GM21737 (cell line): Measurements from ENCODE around the gene SLC24A4.

Experiments used
- ATAC-seq: cut with Tn5 transposase; IDR thresholded peaks from one replicate; pipeline ENCODE4 v1.9.1; 2021; ENCODE audit warnings: mild to moderate bottlenecking, moderate library complexity; ENCODE audit not compliant: unreplicated experiment

SLC24A4 gene

GRCh38 chr14:92323011-92323915 lies at the start of gene SLC24A4:
TSS of gene SLC24A4 (plus strand) at chr14:92323165. CDS start at chr14:92323831, 666 bp downstream.
- no peak for ATAC-seq

- no peak for ATAC-seq
Measured at GRCh38 chr14:92273166-92273565, 49.8 kb upstream of the SLC24A4 start.

- no peak for ATAC-seq
Measured at GRCh38 chr14:92274055-92274454, 48.9 kb upstream of the SLC24A4 start.

GRCh38 chr14:92276074-92276473 lies 46.9 kb upstream of the SLC24A4 start:
- ATAC-seq: no peak

- ATAC-seq: no peak
Measured at GRCh38 chr14:92277031-92277430, 45.9 kb upstream of the SLC24A4 start.

- ATAC-seq: no peak
Measured at GRCh38 chr14:92280554-92281262, 42.3 kb upstream of the SLC24A4 start.

- no peak for ATAC-seq
Measured at GRCh38 chr14:92282669-92283068, 40.3 kb upstream of the SLC24A4 start.

- no peak for ATAC-seq
Measured at GRCh38 chr14:92285311-92285710, 37.7 kb upstream of the SLC24A4 start.

GRCh38 chr14:92287987-92288386 lies 35.0 kb upstream of the SLC24A4 start:
- ATAC-seq: no peak

- no peak for ATAC-seq
Measured at GRCh38 chr14:92288994-92289660, 33.8 kb upstream of the SLC24A4 start.

- ATAC-seq: no peak
Measured at GRCh38 chr14:92292673-92293072, 30.3 kb upstream of the SLC24A4 start.

GRCh38 chr14:92294506-92294905 lies 28.5 kb upstream of the SLC24A4 start:
- no peak for ATAC-seq

GRCh38 chr14:92297818-92298595 lies 25.0 kb upstream of the SLC24A4 start:
- no peak for ATAC-seq

GRCh38 chr14:92302481-92302880 lies 20.5 kb upstream of the SLC24A4 start:
- ATAC-seq: no peak

- no peak for ATAC-seq
Measured at GRCh38 chr14:92308716-92309115, 14.2 kb upstream of the SLC24A4 start.

GRCh38 chr14:92309968-92310530 lies 12.9 kb upstream of the SLC24A4 start:
- no peak for ATAC-seq

GRCh38 chr14:92310776-92311375 lies 12.1 kb upstream of the SLC24A4 start:
- no peak for ATAC-seq

GRCh38 chr14:92314182-92314581 lies 8.8 kb upstream of the SLC24A4 start:
- no peak for ATAC-seq

GRCh38 chr14:92315050-92315805 lies 7.7 kb upstream of the SLC24A4 start:
- no peak for ATAC-seq
